Vagina (tissue), 2 donors: ENCODE measurements around the gene CHN1.

Experiments used
- CTCF ChIP-seq, 3 experiments: fragments of 450-650 bp in 2 of 3; fragments of 200-600 bp in 1 of 3; sonication (generic) in 1 of 3; IDR thresholded peaks; one replicate each; pipeline ENCODE4 v1.5.1; 2017 to 2019; ENCODE audit warnings: antibody characterized with exemption in 3 of 3, mild to moderate bottlenecking in 2 of 3, moderate library complexity in 2 of 3
- POLR2A ChIP-seq, 2 donors: fragments of 450-650 bp; IDR thresholded peaks; one replicate each; pipeline ENCODE4 v1.6.1; 2017; ENCODE audit warnings: antibody characterized with exemption in 2 of 2, mild to moderate bottlenecking in 2 of 2, moderate library complexity in 2 of 2
- POLR2AphosphoS5 ChIP-seq, 2 donors: sonication (generic); formaldehyde crosslinking; IDR thresholded peaks; one replicate each; pipeline ENCODE4 v1.9.0; 2017; ENCODE audit warnings: antibody characterized with exemption in 2 of 2, mild to moderate bottlenecking in 2 of 2, low read depth in 1 of 2; ENCODE audit not compliant: insufficient read depth in 1 of 2

GRCh38 chr2:174931724-174932123 is 73.5 kb downstream of the CHN1 start:
- no peak for TF ChIP-seq CTCF (IDR thresholded peaks at IDR 0.05)
- TF ChIP-seq POLR2A (IDR thresholded peaks at IDR 0.05) = no peak
- TF ChIP-seq POLR2AphosphoS5 (IDR thresholded peaks at IDR 0.05; ENCODE audit: insufficient read depth in 1 of 2, low read depth in 1 of 2) = no peak
